Measurements from ENCODE around the gene IRAK4.

The IRAK4 gene

GRCh38 chr12:43795716-43796280 is 37.0 kb downstream of the IRAK4 start:
- no peak overlapping the region for H3K4me3 ChIP-seq (ENCODE audit: low read depth in 1 of 2, low read length in 2 of 2)
- TF ChIP-seq CTCF (IDR thresholded peaks at IDR 0.05; ENCODE audit: borderline replicate concordance, extremely low read depth, low read length, poor library complexity, severe bottlenecking) (no peak), EZH2 (IDR thresholded peaks at IDR 0.05; ENCODE audit: borderline replicate concordance, low read depth, low read length, severe bottlenecking) (no peak)
- no peak overlapping the region for H3K9ac ChIP-seq (ENCODE audit: low read depth, low read length)
- no peaks in the 10 kb centered on the region for H3K27me3 ChIP-seq (ENCODE audit: insufficient read depth, low read length, poor library complexity)
- peaks cover 55% of the 10 kb centered on the region for H3K36me3 ChIP-seq (ENCODE audit: insufficient read depth, low read length)
- H3K9me3 ChIP-seq (ENCODE audit: insufficient read depth, low read length, severe bottlenecking) = no peaks in the 10 kb centered on the region
- H3K79me2 ChIP-seq (ENCODE audit: insufficient read depth, low read length) = no peaks in the 10 kb centered on the region
- no peak for DNase-seq
- H3K27ac ChIP-seq (ENCODE audit: low read length) = no peak overlapping the region
- H2AFZ ChIP-seq (ENCODE audit: low read depth, low read length) = no peak overlapping the region
- H4K20me1 ChIP-seq (ENCODE audit: insufficient read depth, low read length) = no peaks in the 10 kb centered on the region
- H3K4me1 ChIP-seq (ENCODE audit: insufficient read depth, low read length) = no peaks in the 10 kb centered on the region; the same call in 1 of the 2 replicates
- H3K4me2 ChIP-seq (ENCODE audit: insufficient read depth, low read length) = no peak overlapping the region
- no peak for ATAC-seq (ENCODE audit: insufficient read depth, low read depth)

- Histone ChIP-seq H3K9ac (ENCODE audit: low read depth, low read length) (no peak overlapping the region), H3K9me3 (ENCODE audit: insufficient read depth, low read length, severe bottlenecking) (no peaks in the 10 kb centered on the region), H4K20me1 (ENCODE audit: insufficient read depth, low read length) (peaks cover 1% of the 10 kb centered on the region; the same call in 1 of the 2 replicates), H2AFZ (ENCODE audit: low read depth, low read length) (no peak overlapping the region), H3K4me3 (ENCODE audit: low read depth in 1 of 2, low read length in 2 of 2) (no peak overlapping the region), H3K27ac (ENCODE audit: low read length) (no peak overlapping the region), H3K4me2 (ENCODE audit: insufficient read depth, low read length) (no peak overlapping the region), H3K36me3 (ENCODE audit: insufficient read depth, low read length) (peaks cover 74% of the 10 kb centered on the region), H3K79me2 (ENCODE audit: insufficient read depth, low read length) (peaks cover 11% of the 10 kb centered on the region), H3K27me3 (ENCODE audit: insufficient read depth, low read length, poor library complexity) (no peaks in the 10 kb centered on the region), H3K4me1 (ENCODE audit: insufficient read depth, low read length) (peaks cover under 1% of the 10 kb centered on the region; the same call in 1 of the 2 replicates)
- TF ChIP-seq EZH2 (IDR thresholded peaks at IDR 0.05; ENCODE audit: borderline replicate concordance, low read depth, low read length, severe bottlenecking) (no peak), CTCF (IDR thresholded peaks at IDR 0.05; ENCODE audit: borderline replicate concordance, extremely low read depth, low read length, poor library complexity, severe bottlenecking) (no peak)
- ATAC-seq (ENCODE audit: insufficient read depth, low read depth) (no peak), DNase-seq (no peak)
Measured at GRCh38 chr12:43797561-43798217, 38.9 kb downstream of the IRAK4 start.

- H3K27ac ChIP-seq (ENCODE audit: low read length) = peak overlapping the region; percentile 89
- no peak for DNase-seq
- peaks cover 37% of the 10 kb centered on the region for H3K4me1 ChIP-seq (ENCODE audit: insufficient read depth, low read length)
- H3K27me3 ChIP-seq (ENCODE audit: insufficient read depth, low read length, poor library complexity) = peaks cover under 1% of the 10 kb centered on the region
- peaks cover 11% of the 10 kb centered on the region; the same call in 1 of the 2 replicates for H4K20me1 ChIP-seq (ENCODE audit: insufficient read depth, low read length)
- H3K36me3 ChIP-seq (ENCODE audit: insufficient read depth, low read length) = peaks cover 36% of the 10 kb centered on the region
- H3K4me3 ChIP-seq (ENCODE audit: low read depth in 1 of 2, low read length in 2 of 2) = peak overlapping the region; percentile 74 to 90
- H3K9ac ChIP-seq (ENCODE audit: low read depth, low read length) = peak overlapping the region; percentile 98
- peak overlapping the region; percentile 80 for H3K4me2 ChIP-seq (ENCODE audit: insufficient read depth, low read length)
- peak overlapping the region; percentile 88 for H2AFZ ChIP-seq (ENCODE audit: low read depth, low read length)
- peaks cover 56% of the 10 kb centered on the region for H3K79me2 ChIP-seq (ENCODE audit: insufficient read depth, low read length)
- H3K9me3 ChIP-seq (ENCODE audit: insufficient read depth, low read length, severe bottlenecking) = no peaks in the 10 kb centered on the region
- no peak for TF ChIP-seq EZH2 (IDR thresholded peaks at IDR 0.05; ENCODE audit: borderline replicate concordance, low read depth, low read length, severe bottlenecking)
- ATAC-seq (ENCODE audit: insufficient read depth, low read depth) = peak; percentile 37; the same call in 2 of the 3 replicates
Measured at GRCh38 chr12:43805149-43805859, 46.6 kb downstream of the IRAK4 start.

Measured in DND-41 (cell line).